GM18502 (cell line): ENCODE results near the gene RPUSD4.

ENCODE experiments used
- ATAC-seq: cut with Tn5 transposase; IDR thresholded peaks from one replicate; pipeline ENCODE4 v1.9.1; 2021; ENCODE audit warnings: mild to moderate bottlenecking; ENCODE audit not compliant: unreplicated experiment, poor library complexity

RPUSD4 gene

DNA sequence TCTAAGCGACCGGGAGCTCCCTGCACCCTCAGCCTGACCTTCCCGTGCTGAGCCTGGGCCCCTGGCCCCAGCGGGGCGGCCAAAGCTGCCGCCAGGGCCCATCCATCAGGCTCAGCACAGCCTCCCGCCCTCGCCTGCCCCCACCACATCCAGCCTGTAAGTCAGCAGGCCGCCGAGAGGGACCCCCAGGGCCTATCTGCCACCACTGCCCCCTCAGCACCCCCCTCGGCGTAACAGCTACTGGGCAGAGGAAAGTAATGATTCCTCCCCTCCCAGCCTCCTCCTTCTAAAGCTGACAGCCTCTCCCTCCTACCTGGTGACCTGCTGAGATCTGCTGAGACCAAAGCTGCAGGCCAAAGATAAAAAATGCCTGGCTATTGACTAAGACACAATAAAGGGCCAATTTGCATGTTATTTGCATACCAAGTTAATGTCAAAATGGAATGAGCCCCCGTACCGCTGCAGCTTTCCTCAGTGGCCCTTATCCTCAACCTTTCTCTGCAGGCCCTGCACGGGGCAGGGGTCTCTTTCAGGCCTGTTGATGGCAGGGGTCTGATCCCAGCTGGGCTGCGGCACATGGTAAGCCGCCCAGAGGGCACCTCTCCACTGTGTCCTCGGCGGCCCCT, 51.6 kb downstream of the RPUSD4 start:
- no peak for ATAC-seq

DNA sequence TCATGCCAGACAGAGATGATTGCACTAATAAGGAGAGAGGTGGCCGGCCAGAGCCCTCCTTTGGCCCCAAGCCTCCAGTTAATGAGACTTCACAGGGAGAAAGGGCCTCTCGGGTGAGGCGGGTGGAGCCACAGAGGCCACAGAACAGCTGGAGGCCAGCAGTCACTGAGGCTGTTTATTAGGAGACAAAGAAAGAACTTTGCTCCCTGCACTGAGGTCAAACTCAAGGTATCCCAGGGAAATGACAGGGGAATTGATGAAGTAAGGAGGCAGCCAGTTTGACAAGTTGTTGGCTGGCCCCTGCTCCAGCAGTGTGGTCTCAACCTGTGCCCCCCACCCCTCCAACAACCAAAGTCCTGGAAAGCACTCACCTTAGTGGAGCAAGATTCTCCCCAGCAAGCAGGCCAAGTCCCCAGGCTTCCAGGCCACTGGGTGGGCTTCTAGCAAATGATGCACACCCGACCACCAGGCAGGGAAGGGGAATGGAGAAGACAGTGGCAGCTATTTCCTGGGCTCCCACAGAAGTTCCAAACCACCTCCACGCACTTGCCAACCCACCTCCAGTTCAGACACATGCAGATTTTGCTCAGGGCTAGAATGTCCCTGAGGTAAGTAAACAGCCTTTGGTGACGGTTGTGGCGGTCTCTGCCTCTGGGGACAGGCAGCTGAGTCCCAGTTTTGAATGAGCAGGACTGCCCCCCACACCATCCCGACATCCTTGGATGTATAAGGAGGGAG, 53.2 kb downstream of the RPUSD4 start:
- ATAC-seq, result no peak

DNA sequence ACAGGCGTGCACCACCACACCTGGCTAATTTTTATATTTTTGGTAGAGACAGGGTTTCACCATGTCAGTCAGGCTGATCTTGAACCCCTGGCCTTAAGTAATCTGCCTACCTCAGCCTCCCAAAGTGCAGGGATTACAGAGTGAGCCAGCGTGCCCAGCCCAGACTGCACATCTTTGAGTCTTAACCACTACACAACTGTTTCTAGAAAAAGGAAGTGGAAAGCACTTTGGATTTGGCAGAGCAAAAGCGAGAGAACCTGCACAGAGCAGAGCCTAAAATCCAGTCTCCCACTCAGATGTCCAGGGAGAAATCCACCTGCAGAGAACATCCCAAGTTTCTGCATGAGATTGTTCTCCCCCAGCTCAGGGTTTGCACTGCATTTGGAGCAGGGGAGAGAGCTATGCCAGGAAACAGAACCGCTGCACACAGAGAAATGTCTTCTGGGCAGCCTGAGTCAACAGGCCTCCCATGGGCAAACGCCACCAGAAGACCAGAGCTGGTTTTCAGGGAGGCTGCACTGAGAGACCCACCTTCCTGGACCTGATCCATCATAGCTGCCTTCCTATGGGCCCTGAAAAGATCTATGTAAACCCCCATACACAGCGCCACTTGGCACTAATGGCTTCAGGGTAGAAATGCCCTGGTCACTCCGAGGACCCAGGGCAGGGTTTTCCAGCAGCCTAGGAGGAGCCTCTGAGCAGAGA, 54.0 kb downstream of the RPUSD4 start:
- ATAC-seq, result no peak

DNA sequence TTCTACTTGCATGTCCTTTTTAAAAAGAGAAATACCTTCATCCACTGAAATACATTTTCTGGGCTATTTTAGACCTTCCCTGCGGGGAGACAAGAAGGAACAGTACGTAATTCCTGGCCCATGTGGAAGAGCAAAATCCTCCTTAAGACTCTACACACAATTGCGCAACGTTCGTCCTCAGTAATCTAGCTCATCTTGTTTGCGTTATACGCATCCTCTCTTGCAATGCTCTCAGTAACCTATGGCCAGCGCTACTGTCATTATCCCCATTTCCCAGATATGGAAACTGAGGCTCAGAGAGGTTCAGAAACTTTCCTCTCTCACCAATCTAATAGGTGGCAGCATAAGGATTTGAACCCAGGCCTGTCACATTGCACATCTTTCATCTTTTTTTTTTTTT, 54.6 kb downstream of the RPUSD4 start:
- ATAC-seq, result no peak

DNA sequence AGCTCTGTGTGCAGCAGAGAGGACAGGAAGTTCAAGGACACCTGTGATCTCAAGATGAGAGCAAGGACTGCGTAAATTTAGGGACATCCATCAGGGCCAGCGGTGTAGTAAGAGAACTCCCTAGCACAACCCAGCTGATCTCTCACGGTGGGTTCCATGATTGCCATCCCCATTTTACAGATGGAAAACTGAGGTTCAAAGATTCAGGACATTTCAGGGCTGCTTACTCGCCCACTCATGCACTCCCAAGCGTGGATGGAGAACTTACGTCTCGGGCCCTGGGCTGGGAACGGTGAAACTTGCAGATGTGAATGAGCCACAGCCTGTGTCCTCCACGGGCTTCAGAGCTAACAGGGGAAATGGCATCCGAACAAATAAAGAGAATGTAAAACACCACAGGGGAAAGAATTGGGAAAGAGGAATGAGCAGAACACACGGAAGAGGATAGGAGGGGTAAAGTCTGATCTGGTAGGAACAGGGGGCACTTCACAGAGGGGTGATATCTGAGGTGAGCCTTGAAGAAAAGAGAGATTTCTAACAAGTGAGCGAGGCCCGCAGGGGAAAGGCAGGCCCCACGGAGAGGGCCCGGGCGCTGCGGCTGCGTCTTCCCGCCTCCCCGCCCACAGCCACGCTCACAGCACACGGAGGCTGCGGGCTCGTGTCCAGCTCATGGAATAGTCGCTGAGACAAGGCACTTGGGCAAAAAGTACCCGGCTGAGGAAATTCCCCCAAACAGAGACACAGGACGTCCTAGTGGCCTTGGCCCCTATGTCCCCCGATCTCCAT, 55.9 kb downstream of the RPUSD4 start:
- no peak for ATAC-seq

DNA sequence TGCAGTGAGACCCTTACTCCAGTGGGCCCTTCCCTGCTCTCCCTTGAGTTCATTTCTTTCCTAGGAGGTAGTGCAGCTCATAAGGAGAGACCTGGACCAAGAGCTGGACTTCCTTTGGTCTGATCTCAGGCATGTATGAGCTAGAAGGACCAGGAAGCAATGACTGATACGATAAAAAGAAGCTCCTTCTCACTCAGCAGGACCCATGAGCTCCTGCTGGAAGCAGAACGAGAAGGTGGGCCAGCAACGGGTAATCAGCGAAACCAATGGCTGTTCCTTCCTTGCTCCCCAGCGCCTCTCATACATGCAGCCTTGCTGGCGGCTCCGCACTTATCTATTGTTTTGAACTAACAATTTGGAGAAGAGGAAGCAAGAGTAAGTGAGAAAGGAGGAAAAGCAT, 56.8 kb downstream of the RPUSD4 start:
- no peak for ATAC-seq

DNA sequence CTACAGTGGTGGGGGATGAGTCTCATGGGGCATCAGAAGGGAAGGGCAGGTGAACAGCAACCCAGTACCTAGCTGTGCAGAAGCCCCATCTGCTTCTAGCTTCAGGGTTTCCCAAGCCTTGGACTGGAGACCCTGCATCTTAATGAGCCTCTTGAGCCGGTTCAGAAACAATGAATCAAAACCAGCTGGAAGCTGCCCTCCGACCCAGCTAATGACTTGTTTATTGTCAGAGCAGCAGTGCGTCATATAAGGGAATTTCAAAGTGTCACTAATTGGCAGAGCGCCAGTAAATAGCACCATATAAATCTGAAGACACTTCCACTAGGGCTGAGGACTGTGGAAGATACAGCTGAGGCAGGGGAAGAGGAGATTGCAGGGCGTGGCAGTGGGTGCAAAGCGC, 57.5 kb downstream of the RPUSD4 start:
- ATAC-seq, result no peak

DNA sequence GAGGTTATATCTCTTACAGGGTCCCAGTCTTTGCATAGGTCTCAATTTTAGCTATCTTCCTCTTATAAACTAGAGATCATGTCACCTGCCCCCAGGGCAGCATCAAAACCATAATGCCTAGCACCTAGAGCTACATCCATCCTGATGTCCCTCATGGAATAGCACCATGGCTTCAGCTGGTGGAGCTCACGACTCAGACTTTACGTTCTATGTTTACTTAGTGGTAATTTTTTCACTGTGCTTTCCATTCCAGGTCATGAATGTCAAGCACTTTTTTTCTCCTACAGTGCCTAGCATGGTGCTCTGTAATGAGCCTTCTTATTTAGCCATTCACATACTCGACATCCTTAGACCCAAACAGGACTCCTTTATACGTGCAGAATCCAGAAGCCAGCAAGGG, 58.4 kb downstream of the RPUSD4 start:
- ATAC-seq, result no peak

DNA sequence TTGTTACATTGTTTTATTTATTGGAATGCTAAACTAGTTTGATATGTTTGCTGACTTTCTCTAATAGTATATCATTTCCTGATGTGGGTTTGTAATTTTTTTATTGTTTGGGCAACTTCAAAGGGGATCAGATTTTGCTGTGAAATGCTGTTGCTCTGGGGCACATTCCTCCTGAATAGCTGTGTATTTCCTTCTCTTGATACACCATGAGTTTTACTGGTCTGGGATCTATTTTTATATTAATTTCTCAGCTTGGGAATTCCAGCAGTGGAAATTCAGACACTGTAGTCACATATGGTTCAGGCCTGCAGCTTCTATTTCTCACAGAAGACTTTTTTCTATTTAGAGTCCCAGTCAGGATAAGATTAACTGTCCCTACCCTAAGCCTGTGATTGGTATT, 58.9 kb downstream of the RPUSD4 start:
- ATAC-seq, result no peak

DNA sequence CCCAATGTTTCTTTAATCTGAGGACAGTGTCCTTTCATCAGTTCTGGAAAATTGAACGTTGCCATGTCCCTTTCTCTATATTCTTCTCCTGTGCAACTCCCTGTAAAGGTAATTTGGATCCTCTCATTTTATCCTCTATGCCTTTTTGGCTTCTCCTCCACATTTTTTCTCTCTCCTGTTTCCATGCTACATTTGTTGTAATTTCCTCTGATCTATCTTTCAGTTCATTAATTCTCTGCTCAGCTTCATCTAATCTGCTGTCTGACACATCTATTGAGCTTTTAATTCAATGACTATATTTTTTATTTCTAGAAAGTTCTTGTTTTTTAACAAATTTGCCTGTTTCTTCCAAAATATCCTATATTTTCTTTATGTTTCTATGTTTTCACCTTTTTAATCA, 59.3 kb downstream of the RPUSD4 start:
- ATAC-seq, result no peak
